ENCODE data around the gene AZU1. TPM values are rescaled to one million over a fixed set of nuclear protein-coding genes. Genes with fewer than 3 reads are reported as not detected.

AZU1 gene
- total RNA-seq, 2 experiments from 2014 or later, result not detected

GRCh38 chr19:861141-861755 is 33.6 kb downstream of the AZU1 start:
- no peak for DNase-seq
- H3K27ac Mint-ChIP-seq, result no peak overlapping the region
- no peaks in the 10 kb centered on the region for H3K9me3 Mint-ChIP-seq
- H3K4me3 Mint-ChIP-seq, result no peak overlapping the region
- intact Hi-C loops (cut with micrococcal nuclease), result no loop called here
- CTCF ChIA-PET, result no interaction called here
- no peaks in the 10 kb centered on the region for H3K36me3 Mint-ChIP-seq (ENCODE audit: low read depth)
- H3K4me1 Mint-ChIP-seq (ENCODE audit: low read depth), result peaks cover 13% of the 10 kb centered on the region
- H3K27me3 Mint-ChIP-seq (ENCODE audit: low read depth), result peaks cover 6% of the 10 kb centered on the region

- peak; percentile 74 for DNase-seq
- intact Hi-C loops (cut with micrococcal nuclease), result loop anchor here (1.0 to 2.0 kb wide), 3 partner anchors 65 to 123 kb away; partner anchors contain the start of genes PTBP1 and WDR18
- peaks cover 6% of the 10 kb centered on the region for H3K27me3 Mint-ChIP-seq (ENCODE audit: low read depth)
- no peaks in the 10 kb centered on the region for H3K9me3 Mint-ChIP-seq
- no peak overlapping the region for H3K27ac Mint-ChIP-seq
- peak overlapping the region; percentile 51 for H3K4me3 Mint-ChIP-seq
- peaks cover 13% of the 10 kb centered on the region for H3K4me1 Mint-ChIP-seq (ENCODE audit: low read depth)
- CTCF ChIA-PET, result interaction anchor here (2.5 to 3.6 kb wide), 2 partner anchors 53 to 58 kb away, joined by 21 to 23 read pairs; partner anchors contain the start of gene KISS1R
- H3K36me3 Mint-ChIP-seq (ENCODE audit: low read depth), result no peaks in the 10 kb centered on the region
Measured at GRCh38 chr19:861756-862580, 34.3 kb downstream of the AZU1 start.

- peaks cover 13% of the 10 kb centered on the region for H3K4me1 Mint-ChIP-seq (ENCODE audit: low read depth)
- intact Hi-C loops (cut with micrococcal nuclease), result loop anchor here (1.0 to 2.0 kb wide), 4 partner anchors 55 to 122 kb away; partner anchors contain the start of genes KISS1R, PTBP1 and WDR18
- H3K9me3 Mint-ChIP-seq, result no peaks in the 10 kb centered on the region
- H3K27me3 Mint-ChIP-seq (ENCODE audit: low read depth), result peaks cover 6% of the 10 kb centered on the region
- H3K4me3 Mint-ChIP-seq, result peak overlapping the region; percentile 51
- CTCF ChIA-PET, result interaction anchor here (0.7 to 3.6 kb wide), 9 partner anchors 30 to 206 kb away, joined by 3 to 23 read pairs (median 5); partner anchors contain the start of genes KISS1R, MED16 and RNU6-9
- H3K36me3 Mint-ChIP-seq (ENCODE audit: low read depth), result peaks cover 3% of the 10 kb centered on the region
- peak; percentile 85 for DNase-seq
- no peak overlapping the region for H3K27ac Mint-ChIP-seq
Measured at GRCh38 chr19:862581-863314, 35.1 kb downstream of the AZU1 start.

GRCh38 chr19:863315-863620 is 35.6 kb downstream of the AZU1 start:
- CTCF ChIA-PET, result interaction anchor here (0.6 to 3.6 kb wide), 15 partner anchors 11 to 205 kb away, joined by 3 to 23 read pairs (median 5); partner anchors contain the start of genes KISS1R, MED16, RNU6-9 and WDR18
- Mint-ChIP-seq H3K4me1 (ENCODE audit: low read depth) (peaks cover 13% of the 10 kb centered on the region), H3K4me3 (no peak overlapping the region), H3K27ac (no peak overlapping the region), H3K9me3 (no peaks in the 10 kb centered on the region), H3K27me3 (ENCODE audit: low read depth) (peaks cover 6% of the 10 kb centered on the region), H3K36me3 (ENCODE audit: low read depth) (peaks cover 3% of the 10 kb centered on the region)
- DNase-seq, result no peak
- intact Hi-C loops (cut with micrococcal nuclease), result loop anchor here (1.0 to 2.0 kb wide), 3 partner anchors 54 to 122 kb away; partner anchors contain the start of genes KISS1R, PTBP1 and WDR18

GRCh38 chr19:866769-867300 is 39.2 kb downstream of the AZU1 start:
- H3K4me1 Mint-ChIP-seq (ENCODE audit: low read depth), result peaks cover 13% of the 10 kb centered on the region
- H3K9me3 Mint-ChIP-seq, result no peaks in the 10 kb centered on the region
- no peak overlapping the region for H3K27ac Mint-ChIP-seq
- intact Hi-C loops (cut with micrococcal nuclease), result no loop called here
- H3K36me3 Mint-ChIP-seq (ENCODE audit: low read depth), result peaks cover 6% of the 10 kb centered on the region
- peaks cover 3% of the 10 kb centered on the region for H3K27me3 Mint-ChIP-seq (ENCODE audit: low read depth)
- no peak overlapping the region for H3K4me3 Mint-ChIP-seq
- CTCF ChIA-PET, result no interaction called here
- no peak for DNase-seq

GRCh38 chr19:867301-867793 is 39.7 kb downstream of the AZU1 start:
- H3K27ac Mint-ChIP-seq, result no peak overlapping the region
- H3K4me3 Mint-ChIP-seq, result no peak overlapping the region
- no peak for DNase-seq
- H3K27me3 Mint-ChIP-seq (ENCODE audit: low read depth), result peaks cover 3% of the 10 kb centered on the region
- H3K4me1 Mint-ChIP-seq (ENCODE audit: low read depth), result peaks cover 17% of the 10 kb centered on the region
- intact Hi-C loops (cut with micrococcal nuclease), result no loop called here
- H3K36me3 Mint-ChIP-seq (ENCODE audit: low read depth), result peaks cover 6% of the 10 kb centered on the region
- no peaks in the 10 kb centered on the region for H3K9me3 Mint-ChIP-seq
- CTCF ChIA-PET, result no interaction called here

- Mint-ChIP-seq H3K4me1 (ENCODE audit: low read depth) (peaks cover 17% of the 10 kb centered on the region), H3K4me3 (no peak overlapping the region)
Measured at GRCh38 chr19:867855-868457, 40.3 kb downstream of the AZU1 start.

GRCh38 chr19:868458-869244 is 41.0 kb downstream of the AZU1 start:
- CTCF ChIA-PET, result no interaction called here
- no peak for DNase-seq
- no peak overlapping the region for H3K27ac Mint-ChIP-seq
- no peaks in the 10 kb centered on the region for H3K9me3 Mint-ChIP-seq
- no peaks in the 10 kb centered on the region for H3K27me3 Mint-ChIP-seq (ENCODE audit: low read depth)
- H3K36me3 Mint-ChIP-seq (ENCODE audit: low read depth), result peaks cover 6% of the 10 kb centered on the region
- peaks cover 11% of the 10 kb centered on the region for H3K4me1 Mint-ChIP-seq (ENCODE audit: low read depth)
- intact Hi-C loops (cut with micrococcal nuclease), result no loop called here
- H3K4me3 Mint-ChIP-seq, result no peak overlapping the region

More at GRCh38 chr19:867855-868457, 40.3 kb downstream of the AZU1 start:
- no peak for DNase-seq
- intact Hi-C loops (cut with micrococcal nuclease), result no loop called here
- no peaks in the 10 kb centered on the region for H3K9me3 Mint-ChIP-seq
- CTCF ChIA-PET, result no interaction called here
- peaks cover 6% of the 10 kb centered on the region for H3K36me3 Mint-ChIP-seq (ENCODE audit: low read depth)
- peaks cover 3% of the 10 kb centered on the region for H3K27me3 Mint-ChIP-seq (ENCODE audit: low read depth)
- H3K27ac Mint-ChIP-seq, result no peak overlapping the region

GRCh38 chr19:869245-870177 is 41.9 kb downstream of the AZU1 start:
- no peak overlapping the region for H3K4me3 Mint-ChIP-seq

GRCh38 chr19:870314-870713 is 42.7 kb downstream of the AZU1 start:
- CTCF ChIA-PET, result no interaction called here
- intact Hi-C loops (cut with micrococcal nuclease), result no loop called here
- no peak for DNase-seq
- H3K36me3 Mint-ChIP-seq (ENCODE audit: low read depth), result peaks cover 6% of the 10 kb centered on the region
- H3K9me3 Mint-ChIP-seq, result no peaks in the 10 kb centered on the region
- no peak overlapping the region for H3K4me3 Mint-ChIP-seq
- H3K27me3 Mint-ChIP-seq (ENCODE audit: low read depth), result no peaks in the 10 kb centered on the region
- H3K27ac Mint-ChIP-seq, result no peak overlapping the region
- peaks cover 8% of the 10 kb centered on the region for H3K4me1 Mint-ChIP-seq (ENCODE audit: low read depth)

More at GRCh38 chr19:869245-870177, 41.9 kb downstream of the AZU1 start:
- Mint-ChIP-seq H3K4me1 (ENCODE audit: low read depth) (peaks cover 8% of the 10 kb centered on the region), H3K27ac (no peak overlapping the region), H3K9me3 (no peaks in the 10 kb centered on the region), H3K36me3 (ENCODE audit: low read depth) (peaks cover 6% of the 10 kb centered on the region), H3K27me3 (ENCODE audit: low read depth) (no peaks in the 10 kb centered on the region)
- CTCF ChIA-PET, result no interaction called here
- DNase-seq, result no peak
- intact Hi-C loops (cut with micrococcal nuclease), result no loop called here
